Natural killer cell (primary cell): ENCODE data around the gene HSD11B1. TPM values are rescaled to one million over a fixed set of nuclear protein-coding genes. Genes with fewer than 3 reads are reported as not detected.
A peak's percentile ranks its signal among the peaks of the same experiment; 100 is the strongest.

Experiments used
- ATAC-seq, 3 donors: fragments of 150-1000 bp in 2 of 3; fragments of 200-7000 bp in 1 of 3; cut with Tn5 transposase; 1 replicate in 1 of 3; 2 replicates in 2 of 3; pipeline ENCODE4 v1.10.0; 2021; ENCODE audit warnings: mild to moderate bottlenecking in 2 of 3, moderate library complexity in 2 of 3
- DNase-seq, 2 donors: peaks; one replicate each; pipeline versions ENCODE4 v3.0.0 to v3.0.0-alpha.2; 2013 to 2021; ENCODE audit warnings: mixed read lengths in 1 of 2
- H3K27ac ChIP-seq: one replicate; pipeline ENCODE4 v1.5.1; 2013; ENCODE audit warnings: mild to moderate bottlenecking, low read length
- H3K27me3 ChIP-seq: one replicate; pipeline ENCODE4 v1.6.1; 2013; ENCODE audit warnings: low read length; ENCODE audit not compliant: control insufficient read depth, insufficient read depth
- H3K36me3 ChIP-seq: one replicate; pipeline ENCODE4 v1.6.1; 2013; ENCODE audit warnings: low read length; ENCODE audit not compliant: control insufficient read depth, insufficient read depth
- H3K4me1 ChIP-seq: one replicate; pipeline ENCODE4 v1.6.1; 2013; ENCODE audit warnings: low read length; ENCODE audit not compliant: control insufficient read depth, insufficient read depth
- H3K4me3 ChIP-seq: one replicate; pipeline ENCODE4 v1.5.1; 2013; ENCODE audit warnings: low read length
- H3K9me3 ChIP-seq: one replicate; pipeline ENCODE4 v1.6.1; 2013; ENCODE audit warnings: low read length; ENCODE audit not compliant: control insufficient read depth, insufficient read depth
- H3K27ac Mint-ChIP-seq, 2 donors: one replicate each; pipeline ENCODE4 v1.8.0; 2022; ENCODE audit warnings: mild to moderate bottlenecking in 2 of 2, mixed read lengths in 2 of 2, moderate library complexity in 1 of 2
- H3K27me3 Mint-ChIP-seq, 2 donors: one replicate each; pipeline ENCODE4 v1.8.0; 2022; ENCODE audit warnings: low read depth in 2 of 2, mixed read lengths in 2 of 2
- H3K36me3 Mint-ChIP-seq: one replicate; pipeline ENCODE4 v1.8.0; 2022; ENCODE audit warnings: mixed read lengths
- H3K4me1 Mint-ChIP-seq, 2 donors: one replicate each; pipeline ENCODE4 v1.8.0; 2022; ENCODE audit warnings: mixed read lengths in 2 of 2
- H3K4me3 Mint-ChIP-seq: one replicate; pipeline ENCODE4 v1.8.0; 2022; ENCODE audit warnings: mild to moderate bottlenecking, moderate library complexity, mixed read lengths
- H3K9me3 Mint-ChIP-seq, 2 donors: one replicate each; pipeline ENCODE4 v1.8.0; 2022; ENCODE audit warnings: mixed read lengths in 2 of 2
- WGBS: methylation state at CpG from one replicate; pipeline ENCODE4 v1.1.7; 2013; ENCODE audit warnings: missing lambda C conversion rate; ENCODE audit not compliant: insufficient coverage; 5-methylcytosine and 5-hydroxymethylcytosine counted together
- intact Hi-C: fragments of 100-400 bp; cut with micrococcal nuclease; formaldehyde crosslinking; loops from one replicate; pipeline ENCODE4 v1.14.2; 2022
- total RNA-seq, 4 donors: library from RNA; stranded (reverse); fragments of 120-200 nt in 1 of 4; gene quantifications; one replicate each; pipeline versions ENCODE4 v1.2.3 to v1.2.4, GENCODE V29; 2013 to 2022
- TF ChIP-seq, protein P1 (sequence below): fragments of 200-600 bp; IDR thresholded peaks from one replicate; pipeline ENCODE4 v1.8.0; 2022; ENCODE audit warnings: antibody characterized with exemption

HSD11B1 gene
- total RNA-seq, 3 donors from 2014 or later (not counting 1 experiment from before 2014, with no cell fraction given), result not detected

DNA sequence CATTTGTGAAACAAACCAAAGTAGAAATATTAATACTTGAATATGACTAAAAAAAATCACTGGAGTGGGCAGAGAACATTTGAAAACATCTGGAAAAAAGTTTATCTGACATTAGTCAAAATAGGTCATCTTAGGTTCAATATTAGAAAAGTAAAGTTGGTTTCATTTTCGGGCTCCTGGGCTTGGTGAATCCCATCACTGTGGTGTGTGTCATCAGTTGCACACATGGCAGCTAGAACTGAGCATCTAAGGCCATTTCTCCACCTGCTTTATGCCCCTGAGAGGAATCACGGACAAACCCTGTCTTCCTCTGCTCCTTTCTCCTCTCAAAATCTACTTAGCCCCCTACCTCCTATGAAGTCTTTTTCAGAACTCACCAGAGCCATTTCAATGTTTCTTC is 5.4 kb downstream of the HSD11B1 start:
- TF ChIP-seq, protein P1, sequence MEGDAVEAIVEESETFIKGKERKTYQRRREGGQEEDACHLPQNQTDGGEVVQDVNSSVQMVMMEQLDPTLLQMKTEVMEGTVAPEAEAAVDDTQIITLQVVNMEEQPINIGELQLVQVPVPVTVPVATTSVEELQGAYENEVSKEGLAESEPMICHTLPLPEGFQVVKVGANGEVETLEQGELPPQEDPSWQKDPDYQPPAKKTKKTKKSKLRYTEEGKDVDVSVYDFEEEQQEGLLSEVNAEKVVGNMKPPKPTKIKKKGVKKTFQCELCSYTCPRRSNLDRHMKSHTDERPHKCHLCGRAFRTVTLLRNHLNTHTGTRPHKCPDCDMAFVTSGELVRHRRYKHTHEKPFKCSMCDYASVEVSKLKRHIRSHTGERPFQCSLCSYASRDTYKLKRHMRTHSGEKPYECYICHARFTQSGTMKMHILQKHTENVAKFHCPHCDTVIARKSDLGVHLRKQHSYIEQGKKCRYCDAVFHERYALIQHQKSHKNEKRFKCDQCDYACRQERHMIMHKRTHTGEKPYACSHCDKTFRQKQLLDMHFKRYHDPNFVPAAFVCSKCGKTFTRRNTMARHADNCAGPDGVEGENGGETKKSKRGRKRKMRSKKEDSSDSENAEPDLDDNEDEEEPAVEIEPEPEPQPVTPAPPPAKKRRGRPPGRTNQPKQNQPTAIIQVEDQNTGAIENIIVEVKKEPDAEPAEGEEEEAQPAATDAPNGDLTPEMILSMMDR, result no peak
- no peaks in the 10 kb centered on the region for H3K27me3 ChIP-seq
- intact Hi-C loops, result no loop called here
- no peak overlapping the region for H3K4me3 ChIP-seq
- H3K36me3 ChIP-seq, result no peaks in the 10 kb centered on the region
- H3K27ac ChIP-seq, result no peak overlapping the region
- DNase-seq, result peak in 1 of 2 donors; percentile 17
- Mint-ChIP-seq H3K4me1 (peaks cover 0 to 5% of the 10 kb centered on the region in 2 donors), H3K36me3 (no peaks in the 10 kb centered on the region), H3K9me3 (no peaks in the 10 kb centered on the region), H3K4me3 (no peak overlapping the region), H3K27me3 (peaks cover 7 to 9% of the 10 kb centered on the region in 2 donors), H3K27ac (no peak overlapping the region)
- H3K9me3 ChIP-seq, result no peaks in the 10 kb centered on the region
- no peak for ATAC-seq
- no peaks in the 10 kb centered on the region for H3K4me1 ChIP-seq
- WGBS, result 86% methylated on average over 2 of the region's 2 CpGs

DNA sequence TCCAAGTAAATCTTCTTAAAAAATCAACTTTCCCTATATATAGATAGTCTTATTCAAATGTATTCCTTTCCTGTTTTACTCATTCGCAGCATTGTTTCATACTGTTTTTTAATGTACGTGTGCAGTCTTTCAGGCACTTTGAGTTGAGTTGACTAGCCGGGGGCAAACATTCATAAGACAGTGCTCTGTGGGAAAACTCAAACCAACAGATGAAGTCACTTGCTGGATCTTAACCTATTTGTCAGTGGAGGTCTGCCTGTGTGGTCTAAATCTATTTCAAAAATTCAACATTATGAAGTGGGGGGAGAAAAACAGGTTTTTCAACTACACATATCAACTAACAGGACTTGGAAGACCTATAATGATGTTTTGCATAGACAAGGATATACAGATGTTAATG is 6.2 kb downstream of the HSD11B1 start:
- intact Hi-C loops, result no loop called here
- WGBS, result 97% methylated on average over 3 of the region's 3 CpGs

DNA sequence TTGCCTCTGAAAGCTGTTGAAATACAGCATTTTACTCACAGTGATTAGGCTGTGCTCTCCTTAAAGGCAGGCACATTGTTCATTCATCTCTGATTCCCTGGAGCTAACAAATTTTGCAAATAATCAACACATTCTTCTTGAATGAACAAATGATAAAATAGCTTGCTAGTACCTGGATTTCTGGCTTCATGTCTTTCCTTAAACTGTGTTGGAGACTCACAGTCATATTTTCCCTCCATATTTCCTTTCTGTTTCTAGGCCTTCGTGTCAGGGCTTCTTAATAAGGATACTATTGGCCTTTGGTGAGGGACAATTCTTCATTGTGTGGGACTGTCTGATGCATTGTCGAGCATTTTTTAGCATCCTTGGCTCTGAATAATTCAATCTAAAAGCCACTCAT is 9.7 kb downstream of the HSD11B1 start:
- no CpG with 5 or more reads among the region's 2 CpGs for WGBS
- no peak overlapping the region for H3K4me3 ChIP-seq
- H3K9me3 ChIP-seq, result no peaks in the 10 kb centered on the region
- intact Hi-C loops, result no loop called here
- no peaks in the 10 kb centered on the region for H3K9me3 Mint-ChIP-seq
- no peak overlapping the region for H3K4me3 Mint-ChIP-seq
- H3K4me1 Mint-ChIP-seq, result peaks cover 0 to 5% of the 10 kb centered on the region in 2 donors
- no peak for DNase-seq
- ATAC-seq, result no peak
- H3K36me3 Mint-ChIP-seq, result no peaks in the 10 kb centered on the region
- TF ChIP-seq, protein P1, result no peak
- H3K36me3 ChIP-seq, result no peaks in the 10 kb centered on the region
- H3K27ac ChIP-seq, result no peak overlapping the region
- H3K27me3 ChIP-seq, result no peaks in the 10 kb centered on the region
- peaks cover 7 to 8% of the 10 kb centered on the region in 2 donors for H3K27me3 Mint-ChIP-seq
- no peaks in the 10 kb centered on the region for H3K4me1 ChIP-seq
- no peak overlapping the region for H3K27ac Mint-ChIP-seq

More for the DNA sequence above, 6.2 kb downstream of the HSD11B1 start:
- ATAC-seq (no peak), DNase-seq (no peak)
- Histone ChIP-seq H3K4me3 (no peak overlapping the region), H3K9me3 (no peaks in the 10 kb centered on the region), H3K36me3 (no peaks in the 10 kb centered on the region), H3K4me1 (no peaks in the 10 kb centered on the region), H3K27me3 (no peaks in the 10 kb centered on the region), H3K27ac (no peak overlapping the region)
- Mint-ChIP-seq H3K9me3 (no peaks in the 10 kb centered on the region), H3K27me3 (peaks cover 5 to 7% of the 10 kb centered on the region in 2 donors), H3K4me1 (peaks cover 0 to 5% of the 10 kb centered on the region in 2 donors), H3K36me3 (no peaks in the 10 kb centered on the region), H3K4me3 (no peak overlapping the region), H3K27ac (no peak overlapping the region)
- TF ChIP-seq, protein P1, result no peak

DNA sequence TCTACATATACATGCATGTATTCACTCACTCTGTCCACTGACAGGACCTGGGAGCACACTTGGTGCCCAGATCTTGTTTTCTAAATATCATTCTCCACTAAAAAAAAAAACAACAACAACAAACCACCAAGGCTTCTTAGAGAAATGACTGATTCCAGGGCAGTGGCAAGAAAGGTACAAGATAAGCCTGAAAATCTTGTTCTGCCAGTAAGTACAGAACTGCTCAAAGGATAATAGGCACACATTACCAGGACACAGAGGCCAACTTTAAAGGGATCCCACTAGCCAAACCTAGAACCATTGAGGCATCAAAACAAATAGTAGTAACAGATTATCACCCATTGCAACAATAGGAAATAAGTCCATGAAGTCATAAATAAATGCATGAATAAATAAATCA is 10.7 kb downstream of the HSD11B1 start:
- H3K4me1 ChIP-seq, result no peaks in the 10 kb centered on the region
- Mint-ChIP-seq H3K4me3 (no peak overlapping the region), H3K4me1 (peaks cover 0 to 5% of the 10 kb centered on the region in 2 donors), H3K36me3 (no peaks in the 10 kb centered on the region), H3K27ac (no peak overlapping the region), H3K27me3 (peaks cover 7 to 8% of the 10 kb centered on the region in 2 donors), H3K9me3 (no peaks in the 10 kb centered on the region)
- H3K27ac ChIP-seq, result no peak overlapping the region
- H3K27me3 ChIP-seq, result no peaks in the 10 kb centered on the region
- no peak overlapping the region for H3K4me3 ChIP-seq
- no peaks in the 10 kb centered on the region for H3K9me3 ChIP-seq
- intact Hi-C loops, result no loop called here
- no peaks in the 10 kb centered on the region for H3K36me3 ChIP-seq
- DNase-seq (no peak), ATAC-seq (no peak)
- TF ChIP-seq, protein P1, result no peak
